HG02840 (cell line): Measurements from ENCODE around the gene PPP2R2C.

ENCODE experiments used
- ATAC-seq: cut with Tn5 transposase; IDR thresholded peaks from one replicate; pipeline ENCODE4 v1.9.1; 2021; ENCODE audit warnings: mild to moderate bottlenecking, moderate library complexity, moderate number of reproducible peaks; ENCODE audit not compliant: unreplicated experiment, low FRiP score

Gene PPP2R2C

GRCh38 chr4:6368601-6369000 lies 103.8 kb downstream of the PPP2R2C start:
- no peak for ATAC-seq

- ATAC-seq, result no peak
Observed at GRCh38 chr4:6368096-6368495, 104.3 kb downstream of the PPP2R2C start.

GRCh38 chr4:6367371-6367851 lies 105.0 kb downstream of the PPP2R2C start:
- ATAC-seq, result no peak

- no peak for ATAC-seq
Observed at GRCh38 chr4:6366581-6366980, 105.8 kb downstream of the PPP2R2C start.

- ATAC-seq, result no peak
Observed at GRCh38 chr4:6365545-6366086, 106.8 kb downstream of the PPP2R2C start.

- ATAC-seq, result no peak
Observed at GRCh38 chr4:6364581-6364980, 107.8 kb downstream of the PPP2R2C start.

GRCh38 chr4:6364146-6364545 lies 108.3 kb downstream of the PPP2R2C start:
- no peak for ATAC-seq

GRCh38 chr4:6362896-6363295 lies 109.5 kb downstream of the PPP2R2C start:
- no peak for ATAC-seq

GRCh38 chr4:6362243-6362885 lies 110.0 kb downstream of the PPP2R2C start:
- no peak for ATAC-seq

GRCh38 chr4:6361076-6361784 lies 111.2 kb downstream of the PPP2R2C start:
- no peak for ATAC-seq

GRCh38 chr4:6360385-6360784 lies 112.0 kb downstream of the PPP2R2C start:
- no peak for ATAC-seq

GRCh38 chr4:6359536-6360308 lies 112.7 kb downstream of the PPP2R2C start:
- no peak for ATAC-seq

GRCh38 chr4:6357476-6357875 lies 114.9 kb downstream of the PPP2R2C start:
- no peak for ATAC-seq

- ATAC-seq, result no peak
Observed at GRCh38 chr4:6356076-6356560, 116.3 kb downstream of the PPP2R2C start.

GRCh38 chr4:6355052-6355451 lies 117.4 kb downstream of the PPP2R2C start:
- ATAC-seq, result no peak

GRCh38 chr4:6354626-6355025 lies 117.8 kb downstream of the PPP2R2C start:
- no peak for ATAC-seq

- no peak for ATAC-seq
Observed at GRCh38 chr4:6354119-6354518, 118.3 kb downstream of the PPP2R2C start.

GRCh38 chr4:6352031-6352692 lies 120.3 kb downstream of the PPP2R2C start:
- no peak for ATAC-seq

GRCh38 chr4:6351246-6352000 lies 121.0 kb downstream of the PPP2R2C start:
- no peak for ATAC-seq

- ATAC-seq, result no peak
Observed at GRCh38 chr4:6350646-6351045, 121.8 kb downstream of the PPP2R2C start.
